OCI-LY1 (cell line): ENCODE measurements around the gene SLC12A8.

Experiments
- H2AFZ ChIP-seq: fragments of 200-600 bp; sonication (generic), shearing (Covaris generic); 2 replicates; pipeline ENCODE4 v1.6.0; 2014; ENCODE audit warnings: antibody characterized with exemption, mild to moderate bottlenecking, low read length
- H3F3A ChIP-seq: fragments of 200-600 bp; sonication (generic), shearing (Covaris generic); 2 replicates; pipeline ENCODE4 v1.6.0; 2014; ENCODE audit warnings: mild to moderate bottlenecking, antibody characterized with exemption, low read length, moderate library complexity; ENCODE audit not compliant: insufficient read depth
- H3K27ac ChIP-seq: fragments of 200-600 bp; sonication (generic); 2 replicates; pipeline ENCODE4 v1.5.1; 2014; ENCODE audit warnings: low read length, mixed run types, mild to moderate bottlenecking, low read depth; ENCODE audit not compliant: poor library complexity, severe bottlenecking
- H3K27me3 ChIP-seq: fragments of 200-600 bp; sonication (generic); 2 replicates; pipeline ENCODE4 v1.6.0; 2014; ENCODE audit warnings: antibody characterized with exemption, mild to moderate bottlenecking, low read length, moderate library complexity; ENCODE audit not compliant: insufficient read depth
- H3K36me3 ChIP-seq: fragments of 200-600 bp; sonication (generic); 2 replicates; pipeline ENCODE4 v1.6.1; 2014; ENCODE audit warnings: mild to moderate bottlenecking, antibody characterized with exemption, low read length, moderate library complexity, mixed read lengths; ENCODE audit not compliant: insufficient read depth
- H3K4me1 ChIP-seq: fragments of 200-600 bp; sonication (generic); 2 replicates; pipeline ENCODE4 v1.5.1; 2014; ENCODE audit warnings: mild to moderate bottlenecking, low read length, moderate library complexity; ENCODE audit not compliant: insufficient read depth, severe bottlenecking
- H3K4me2 ChIP-seq: fragments of 200-600 bp; sonication (generic), shearing (Covaris generic); 2 replicates; pipeline ENCODE4 v1.6.1; 2014; ENCODE audit warnings: low read length
- H3K4me3 ChIP-seq: fragments of 200-600 bp; sonication (generic); 2 replicates; pipeline ENCODE4 v1.5.1; 2014; ENCODE audit warnings: low read length, low read depth, mild to moderate bottlenecking, mixed read lengths; ENCODE audit not compliant: poor library complexity, severe bottlenecking
- H3K79me2 ChIP-seq: fragments of 200-600 bp; shearing (Covaris generic); 2 replicates; pipeline ENCODE4 v1.6.1; 2016; ENCODE audit warnings: mixed run types, low read length, mixed read lengths; ENCODE audit not compliant: insufficient read depth
- H3K9ac ChIP-seq: fragments of 200-600 bp; sonication (generic), shearing (Covaris generic); 2 replicates; pipeline ENCODE4 v1.6.1; 2014; ENCODE audit warnings: mild to moderate bottlenecking, low read length, mixed read lengths
- H3K9me2 ChIP-seq: fragments of 200-600 bp; sonication (generic), shearing (Covaris generic); 2 replicates; pipeline ENCODE4 v1.6.1; 2014; ENCODE audit warnings: low read depth, mild to moderate bottlenecking, low read length, mixed read lengths
- H3K9me3 ChIP-seq: fragments of 200-600 bp; shearing (Covaris generic); 2 replicates; pipeline ENCODE4 v1.6.1; 2014; ENCODE audit warnings: low read length, mixed read lengths
- H4K20me1 ChIP-seq: fragments of 200-600 bp; sonication (generic), shearing (Covaris generic); 2 replicates; pipeline ENCODE4 v1.6.0; 2016; ENCODE audit warnings: mild to moderate bottlenecking, low read length; ENCODE audit not compliant: insufficient read depth
- EZH2 ChIP-seq: fragments of 200-600 bp; sonication (generic), shearing (Covaris generic); IDR thresholded peaks from 2 replicates; pipeline ENCODE4 v1.8.0; 2017; ENCODE audit warnings: borderline replicate concordance, mixed run types, mild to moderate bottlenecking, antibody characterized with exemption, low read length, moderate library complexity, mixed read lengths
- TF ChIP-seq, protein P1 (sequence below): fragments of 200-600 bp; sonication (generic), shearing (Covaris generic); IDR thresholded peaks from 2 replicates; pipeline ENCODE4 v1.5.1; 2017; ENCODE audit warnings: mild to moderate bottlenecking, antibody characterized with exemption, low read length, moderate library complexity, mixed read lengths

The SLC12A8 gene

DNA sequence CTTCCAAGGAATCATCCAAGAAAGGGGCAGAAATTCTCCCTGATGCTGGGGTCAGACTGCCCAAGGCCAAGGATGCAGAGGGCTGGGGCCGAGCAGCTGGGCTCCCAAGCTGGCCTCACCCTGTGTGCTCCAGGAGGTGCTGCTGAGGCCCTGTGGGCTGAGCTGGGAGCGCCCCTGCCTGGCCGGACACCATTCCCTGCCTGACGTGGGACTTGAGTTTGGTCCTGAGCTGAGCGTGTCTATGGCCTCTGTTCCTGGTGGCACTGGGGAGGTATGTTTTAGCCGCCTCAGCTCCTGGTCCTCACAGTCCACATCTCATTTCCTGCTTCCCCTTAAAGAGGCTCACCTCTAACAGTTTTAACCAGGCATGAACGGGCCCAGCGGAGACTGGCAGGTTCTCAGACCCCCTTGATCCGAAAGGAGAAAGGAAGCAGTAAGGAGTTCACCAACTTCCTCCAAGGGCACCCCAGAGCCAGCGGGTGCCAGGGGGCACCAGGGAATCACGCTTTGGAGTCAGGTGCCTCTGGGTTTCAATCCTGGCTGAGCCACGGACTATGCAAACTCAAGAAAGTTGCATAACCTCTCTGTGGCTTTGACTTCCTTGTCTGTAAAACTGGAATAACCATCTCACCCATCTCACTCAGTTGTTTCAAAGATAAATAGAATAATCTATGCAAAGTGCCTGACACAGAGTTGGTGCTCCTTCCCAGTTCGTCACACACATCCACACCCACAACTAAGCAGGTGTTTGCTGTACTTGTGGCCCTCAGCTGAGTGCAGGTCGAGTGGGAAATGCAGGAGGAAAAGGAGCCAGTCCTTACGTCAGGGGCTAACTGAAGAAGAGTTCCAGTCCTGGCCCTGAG, 48.6 kb downstream of the SLC12A8 start:
- TF ChIP-seq EZH2 = no peak
- TF ChIP-seq, protein P1, sequence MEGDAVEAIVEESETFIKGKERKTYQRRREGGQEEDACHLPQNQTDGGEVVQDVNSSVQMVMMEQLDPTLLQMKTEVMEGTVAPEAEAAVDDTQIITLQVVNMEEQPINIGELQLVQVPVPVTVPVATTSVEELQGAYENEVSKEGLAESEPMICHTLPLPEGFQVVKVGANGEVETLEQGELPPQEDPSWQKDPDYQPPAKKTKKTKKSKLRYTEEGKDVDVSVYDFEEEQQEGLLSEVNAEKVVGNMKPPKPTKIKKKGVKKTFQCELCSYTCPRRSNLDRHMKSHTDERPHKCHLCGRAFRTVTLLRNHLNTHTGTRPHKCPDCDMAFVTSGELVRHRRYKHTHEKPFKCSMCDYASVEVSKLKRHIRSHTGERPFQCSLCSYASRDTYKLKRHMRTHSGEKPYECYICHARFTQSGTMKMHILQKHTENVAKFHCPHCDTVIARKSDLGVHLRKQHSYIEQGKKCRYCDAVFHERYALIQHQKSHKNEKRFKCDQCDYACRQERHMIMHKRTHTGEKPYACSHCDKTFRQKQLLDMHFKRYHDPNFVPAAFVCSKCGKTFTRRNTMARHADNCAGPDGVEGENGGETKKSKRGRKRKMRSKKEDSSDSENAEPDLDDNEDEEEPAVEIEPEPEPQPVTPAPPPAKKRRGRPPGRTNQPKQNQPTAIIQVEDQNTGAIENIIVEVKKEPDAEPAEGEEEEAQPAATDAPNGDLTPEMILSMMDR = peak; percentile 20; the same call in 1 of the 2 replicates
- Histone ChIP-seq H3K4me1 (no peaks in the 10 kb centered on the region), H3K9me2 (no peaks in the 10 kb centered on the region), H3F3A (no peaks in the 10 kb centered on the region), H4K20me1 (no peaks in the 10 kb centered on the region), H3K27me3 (peaks cover 3% of the 10 kb centered on the region; the same call in 1 of the 2 replicates), H3K36me3 (no peaks in the 10 kb centered on the region), H2AFZ (no peak overlapping the region), H3K9ac (no peak overlapping the region), H3K4me2 (no peak overlapping the region), H3K4me3 (no peak overlapping the region), H3K27ac (no peak overlapping the region), H3K79me2 (no peaks in the 10 kb centered on the region), H3K9me3 (no peaks in the 10 kb centered on the region)

DNA sequence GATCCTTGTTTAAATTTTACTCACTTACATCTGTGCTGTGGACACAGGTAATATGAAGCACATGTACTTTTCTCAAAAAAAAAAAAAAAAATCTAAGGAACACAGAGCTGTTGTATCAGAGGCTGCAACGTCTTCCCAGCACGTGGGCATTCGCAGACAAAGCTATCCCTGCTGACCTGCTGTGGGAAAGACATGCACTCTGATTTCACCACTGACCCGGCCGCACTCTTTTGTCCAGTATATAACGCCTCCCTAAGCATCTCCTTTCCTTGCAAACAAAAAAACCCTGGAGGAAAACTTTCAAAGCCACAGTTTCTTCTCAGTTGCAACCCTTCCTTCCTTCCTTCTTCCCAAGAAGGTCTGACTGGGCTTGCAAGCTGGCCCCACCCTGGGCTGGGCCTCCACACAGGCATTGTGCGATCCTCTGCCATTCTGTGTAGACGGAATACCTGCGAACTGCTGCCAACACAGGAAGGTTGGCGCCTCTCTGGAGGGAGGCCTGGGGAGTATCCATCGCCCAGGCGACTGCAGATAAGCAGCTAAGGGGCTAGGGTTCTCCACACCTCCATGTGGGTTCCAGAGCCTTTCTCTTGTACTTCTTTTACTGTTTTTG, 50.8 kb downstream of the SLC12A8 start:
- no peaks in the 10 kb centered on the region for H3F3A ChIP-seq
- H3K79me2 ChIP-seq = no peaks in the 10 kb centered on the region
- TF ChIP-seq, protein P1 = no peak
- TF ChIP-seq EZH2 = no peak
- no peak overlapping the region for H3K9ac ChIP-seq
- peaks cover 3% of the 10 kb centered on the region; the same call in 1 of the 2 replicates for H3K27me3 ChIP-seq
- H3K9me2 ChIP-seq = no peaks in the 10 kb centered on the region
- no peaks in the 10 kb centered on the region for H3K4me1 ChIP-seq
- no peaks in the 10 kb centered on the region for H3K9me3 ChIP-seq
- no peaks in the 10 kb centered on the region for H4K20me1 ChIP-seq
- H3K4me3 ChIP-seq = no peak overlapping the region
- H3K36me3 ChIP-seq = no peaks in the 10 kb centered on the region
- no peak overlapping the region for H3K27ac ChIP-seq
- no peak overlapping the region for H2AFZ ChIP-seq
- no peak overlapping the region for H3K4me2 ChIP-seq

DNA sequence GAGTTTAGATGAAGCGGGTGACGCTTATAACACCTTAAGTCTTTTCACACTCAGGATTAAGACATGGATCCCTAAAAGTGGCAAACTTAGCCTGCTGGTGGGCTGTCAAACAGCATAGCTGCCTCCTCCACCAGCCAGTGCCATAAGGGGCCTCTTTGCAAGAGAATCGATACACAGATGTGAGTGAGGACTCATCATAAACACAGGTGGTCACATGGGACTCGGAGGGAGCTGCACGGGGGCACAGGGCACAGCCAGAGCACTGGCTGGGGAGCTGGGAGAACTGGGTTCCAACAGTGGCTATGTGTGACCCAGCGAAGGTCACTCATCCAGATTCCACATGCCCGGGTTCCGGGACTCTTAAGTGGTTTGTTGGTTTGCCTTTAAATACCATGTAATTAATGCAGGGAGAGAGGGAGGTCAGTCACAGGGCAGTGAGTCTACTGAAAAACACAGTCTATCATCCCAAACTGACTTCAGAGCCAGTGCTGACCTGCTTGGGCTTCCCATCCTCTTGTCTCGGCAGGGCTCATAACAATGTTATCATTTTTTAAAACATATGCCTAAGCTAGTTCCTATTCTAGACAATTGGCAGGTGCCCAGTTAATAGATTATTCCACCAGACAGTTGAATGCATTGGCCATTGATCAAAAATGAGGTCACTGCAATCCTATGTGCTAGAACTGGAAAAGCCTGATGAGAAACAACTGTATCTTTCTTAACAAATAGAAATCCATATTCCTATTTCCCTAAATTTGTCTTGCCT, 51.8 kb downstream of the SLC12A8 start:
- H3K9me2 ChIP-seq = no peaks in the 10 kb centered on the region
- no peaks in the 10 kb centered on the region for H3F3A ChIP-seq
- no peaks in the 10 kb centered on the region for H3K79me2 ChIP-seq
- H3K36me3 ChIP-seq = no peaks in the 10 kb centered on the region
- peaks cover 6% of the 10 kb centered on the region for H3K4me1 ChIP-seq
- H3K27me3 ChIP-seq = peaks cover 3% of the 10 kb centered on the region; the same call in 1 of the 2 replicates
- H3K27ac ChIP-seq = no peak overlapping the region
- H3K4me3 ChIP-seq = no peak overlapping the region
- no peaks in the 10 kb centered on the region for H4K20me1 ChIP-seq
- no peak overlapping the region for H3K4me2 ChIP-seq
- TF ChIP-seq, protein P1 = no peak
- no peak for TF ChIP-seq EZH2
- no peaks in the 10 kb centered on the region for H3K9me3 ChIP-seq
- H3K9ac ChIP-seq = no peak overlapping the region
- H2AFZ ChIP-seq = no peak overlapping the region
